Erythroblast (primary cell): ENCODE data around the gene C16orf96.
A peak's percentile ranks its signal among the peaks of the same experiment; 100 is the strongest.

Experiments
- DNase-seq, 2 experiments: peaks; one replicate each; lab custom pipeline; 2025; lab: John Stamatoyannopoulos, UW
- GATA1 ChIP-seq: IDR thresholded peaks from 2 replicates; pipeline ENCODE4 v1.6.1; 2011; ENCODE audit warnings: low read depth, mild to moderate bottlenecking, control low read depth, low read length, moderate library complexity
- POLR2A ChIP-seq: IDR thresholded peaks from 2 replicates; pipeline ENCODE4 v1.6.1; 2011; ENCODE audit warnings: mild to moderate bottlenecking, low read length

C16orf96 gene

GRCh38 chr16:4535627-4536108, 20.5 kb upstream of the C16orf96 start:
- TF ChIP-seq GATA1 = no peak
- TF ChIP-seq POLR2A = no peak
- no peak for DNase-seq

- no peak for DNase-seq
- TF ChIP-seq POLR2A (no peak), GATA1 (no peak)
These were observed 19.6 kb upstream of the C16orf96 start for GRCh38 chr16:4536391-4537106.

DNA sequence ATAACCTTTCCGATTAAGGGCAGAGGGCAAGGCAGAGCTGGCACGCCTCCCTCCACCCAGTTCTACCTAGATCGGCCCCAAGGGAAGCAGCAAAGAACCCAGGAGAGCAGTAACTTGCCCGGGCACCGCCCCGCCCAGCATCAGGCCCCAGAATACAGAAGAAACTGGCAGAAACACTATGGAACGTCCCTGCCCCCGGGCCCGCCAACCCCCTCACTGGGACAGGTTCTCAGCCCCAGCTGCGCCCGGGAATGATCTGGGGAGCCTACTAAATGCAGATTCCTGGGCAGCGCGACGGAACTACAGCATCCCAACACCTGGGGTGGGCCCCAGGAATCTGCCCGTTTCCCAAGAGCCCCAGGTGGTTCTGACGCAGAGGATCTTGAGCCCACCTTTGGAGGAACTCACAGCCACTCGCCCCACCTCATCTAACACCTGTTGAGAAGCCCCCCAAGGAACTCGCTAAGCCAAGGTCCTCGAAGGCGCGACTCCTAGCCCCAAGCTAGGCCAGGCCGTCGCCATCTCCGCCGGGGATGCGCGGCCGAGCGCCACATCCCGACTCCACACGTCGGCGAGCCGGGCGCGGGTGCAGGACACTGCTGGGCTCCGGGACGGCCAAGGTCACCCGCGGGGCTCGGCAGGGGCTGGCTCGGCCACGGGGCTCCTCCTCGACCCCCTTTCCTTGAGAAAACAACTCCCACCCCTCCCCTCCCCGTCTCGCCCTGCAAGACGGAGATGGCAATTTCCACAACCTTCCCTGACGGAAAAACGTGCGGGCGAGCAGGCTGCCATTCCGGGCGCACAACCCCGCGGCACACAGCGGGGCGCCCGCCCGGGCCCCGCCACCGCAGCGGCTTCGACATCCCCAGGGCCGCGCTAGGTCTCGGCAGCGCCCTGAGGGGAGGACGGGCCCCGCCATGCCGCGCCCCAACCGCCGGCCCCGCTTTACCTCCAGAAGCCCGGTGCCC, 18.5 kb upstream of the C16orf96 start:
- DNase-seq = peak in 1 of 2 experiments; percentile 67
- no peak for TF ChIP-seq POLR2A
- no peak for TF ChIP-seq GATA1

- peak; percentile 94 to 96 for DNase-seq
- no peak for TF ChIP-seq GATA1
- peak; percentile 61 for TF ChIP-seq POLR2A
These were observed 17.5 kb upstream of the C16orf96 start, which contains the start of gene CDIP1 for GRCh38 chr16:4538350-4539235. Gene CDIP1, minus strand, starts transcription at chr16:4538773. Its CDS starts 24,643 bp downstream, at chr16:4514130.

DNA sequence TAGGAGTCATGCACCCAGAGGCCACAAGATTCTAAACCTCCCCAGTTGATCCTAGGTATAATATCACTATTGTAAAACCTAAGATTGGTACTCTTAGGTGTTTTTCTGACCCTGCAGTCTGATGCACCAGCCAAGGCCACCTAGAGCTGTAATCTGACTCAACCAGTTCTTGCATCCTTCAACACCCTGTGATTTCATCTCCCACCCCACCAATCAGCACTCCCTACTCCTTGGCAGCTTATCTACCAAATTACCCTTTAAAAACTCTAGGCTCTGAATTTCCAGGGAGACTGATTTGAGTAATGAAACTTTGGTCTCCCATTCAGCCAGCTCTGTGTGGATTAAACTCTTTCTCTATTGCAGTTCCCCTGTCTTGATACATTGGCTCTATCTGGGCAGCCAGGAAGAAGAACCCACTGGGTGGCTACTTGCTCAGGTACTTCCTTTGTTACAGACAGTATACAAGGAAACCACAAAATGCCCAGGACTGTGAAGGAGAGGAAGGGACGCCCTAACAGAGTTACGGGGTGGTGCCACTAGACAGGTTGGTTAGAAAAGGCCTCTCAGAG, 16.3 kb upstream of the C16orf96 start:
- DNase-seq = no peak
- TF ChIP-seq GATA1 (no peak), POLR2A (no peak)

DNA sequence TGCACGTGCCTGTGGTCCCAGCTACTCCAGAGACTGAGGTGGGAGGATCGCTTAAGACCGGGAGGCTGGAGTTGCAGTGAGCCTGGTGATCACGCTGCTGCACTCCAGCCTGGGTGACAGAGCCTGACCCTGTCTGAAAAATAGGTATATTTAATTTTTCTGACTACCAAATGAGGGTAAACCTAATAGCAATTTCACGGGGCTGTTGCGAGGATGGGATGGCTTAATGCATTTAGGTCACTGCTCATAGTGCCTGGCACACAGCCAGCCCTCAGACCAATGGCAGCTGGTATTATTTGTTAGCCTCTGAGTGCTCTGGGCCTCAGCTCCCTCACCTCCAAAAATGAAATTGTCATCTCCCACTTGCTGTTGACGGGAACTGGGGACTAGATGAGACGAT, 11.7 kb upstream of the C16orf96 start:
- no peak for TF ChIP-seq GATA1
- TF ChIP-seq POLR2A = no peak
- DNase-seq = no peak

DNA sequence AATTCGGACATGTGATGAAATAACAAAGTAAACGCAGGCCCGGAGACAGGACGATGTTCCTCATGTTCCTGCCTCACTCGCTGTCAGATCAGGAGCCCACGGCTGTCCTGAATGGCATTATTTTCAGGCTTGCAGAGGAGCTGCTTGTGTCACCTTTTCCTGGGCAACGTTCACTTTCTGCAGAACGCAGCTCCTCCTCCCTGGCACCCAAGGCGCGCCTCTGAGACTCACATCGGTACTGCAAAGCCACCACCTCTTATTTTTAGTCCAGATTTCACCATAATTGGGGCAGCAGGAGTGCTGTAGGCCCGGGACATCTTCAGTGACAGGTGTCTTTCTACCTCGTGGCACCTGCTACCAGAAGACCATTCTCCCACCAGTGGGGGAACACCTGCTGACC, 8.0 kb upstream of the C16orf96 start:
- no peak for DNase-seq
- TF ChIP-seq GATA1 (no peak), POLR2A (no peak)

DNA sequence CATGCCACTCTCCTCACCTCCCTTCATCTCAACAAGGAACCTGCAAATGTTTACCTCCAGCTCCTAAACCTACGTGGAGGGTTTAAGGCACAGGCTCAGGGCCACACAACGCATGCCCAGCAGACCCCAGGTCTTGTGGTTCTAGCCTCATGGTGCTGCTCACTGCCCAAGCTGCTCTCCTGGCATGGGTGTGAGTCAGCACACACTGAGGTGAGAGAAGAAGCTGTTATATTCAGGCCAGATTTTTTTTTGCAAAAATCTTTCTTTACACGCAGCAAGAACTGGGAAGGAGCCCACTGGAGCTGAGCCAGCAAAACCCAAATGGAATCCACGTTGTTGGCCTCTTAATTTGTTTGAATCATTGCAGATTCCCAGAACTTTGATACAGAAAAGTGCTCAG, 5.5 kb upstream of the C16orf96 start:
- TF ChIP-seq GATA1 (no peak), POLR2A (no peak)
- DNase-seq = no peak

GRCh38 chr16:4552541-4552940, 3.6 kb upstream of the C16orf96 start:
- no peak for TF ChIP-seq POLR2A
- TF ChIP-seq GATA1 = no peak
- DNase-seq = no peak

GRCh38 chr16:4556580-4556979, 440 bp downstream of the C16orf96 start:
- TF ChIP-seq POLR2A (no peak), GATA1 (no peak)
- no peak for DNase-seq

- DNase-seq = no peak
- TF ChIP-seq GATA1 (no peak), POLR2A (no peak)
These were observed 1.8 kb downstream of the C16orf96 start for GRCh38 chr16:4557973-4558372.

DNA sequence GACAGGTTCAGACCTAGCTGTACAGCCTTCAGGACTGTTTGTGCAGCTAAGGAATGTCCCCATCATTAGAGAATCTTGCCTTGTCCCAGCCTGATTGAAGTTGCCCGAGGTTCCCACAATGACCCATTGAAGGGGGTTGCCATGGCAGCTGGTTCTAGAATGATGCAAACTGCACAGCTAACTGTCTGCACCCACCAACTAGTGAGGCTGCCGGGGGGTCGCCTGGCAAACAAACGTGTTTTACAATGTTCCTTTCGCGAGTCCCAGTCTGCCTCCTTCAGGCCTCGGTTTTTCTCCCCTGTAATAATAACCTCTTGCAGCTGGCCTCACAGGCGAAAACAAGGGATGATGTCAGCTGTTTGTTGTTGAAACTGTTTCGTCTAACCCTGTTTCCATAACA, 5.5 kb downstream of the C16orf96 start:
- no peak for TF ChIP-seq GATA1
- no peak for TF ChIP-seq POLR2A
- no peak for DNase-seq
